Measurements from ENCODE around the gene FAM53A.
"Not testable (repeated sequence)": the region's sequence is repeated elsewhere in the genome, so short reads cannot be mapped to it uniquely, and the experiment has no call there.

FAM53A gene

DNA sequence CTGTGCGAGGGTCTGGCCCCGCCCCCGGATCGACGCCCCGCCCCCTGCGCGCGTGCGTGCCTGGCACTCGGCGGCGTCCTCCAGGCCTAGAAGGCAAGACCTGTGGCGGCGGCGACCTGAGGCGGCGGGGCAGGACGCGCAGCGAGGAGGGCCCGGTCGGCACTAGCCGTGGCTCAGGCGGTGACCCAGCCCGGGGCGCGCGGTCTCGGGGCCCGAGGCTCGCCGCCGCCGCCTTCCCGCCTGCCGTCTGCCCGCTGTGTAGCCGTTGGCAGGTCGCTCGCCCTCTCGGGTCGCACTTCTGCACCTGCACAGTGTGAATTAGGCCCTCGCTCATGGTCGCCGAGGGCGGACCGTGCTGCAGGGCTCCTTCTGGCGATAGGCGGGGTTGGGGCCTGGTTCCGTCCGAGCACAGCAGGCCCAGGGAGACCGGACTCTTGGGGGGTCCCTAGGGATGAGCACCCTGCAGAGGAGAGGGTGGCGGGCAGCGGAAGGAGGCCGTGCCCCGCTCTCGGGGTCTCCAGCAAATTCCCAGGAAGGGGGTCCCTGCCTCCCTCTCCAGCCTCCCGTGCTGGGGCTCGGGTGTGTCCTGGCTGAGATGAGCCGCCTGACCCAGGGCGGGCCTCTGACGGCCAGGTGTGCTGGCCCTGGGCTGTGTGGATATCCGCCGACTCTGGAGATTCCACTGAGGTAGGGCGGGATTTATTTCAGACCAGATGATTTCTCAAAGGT lies 557 bp upstream of the FAM53A start:
- DNase-seq = no peak

DNA sequence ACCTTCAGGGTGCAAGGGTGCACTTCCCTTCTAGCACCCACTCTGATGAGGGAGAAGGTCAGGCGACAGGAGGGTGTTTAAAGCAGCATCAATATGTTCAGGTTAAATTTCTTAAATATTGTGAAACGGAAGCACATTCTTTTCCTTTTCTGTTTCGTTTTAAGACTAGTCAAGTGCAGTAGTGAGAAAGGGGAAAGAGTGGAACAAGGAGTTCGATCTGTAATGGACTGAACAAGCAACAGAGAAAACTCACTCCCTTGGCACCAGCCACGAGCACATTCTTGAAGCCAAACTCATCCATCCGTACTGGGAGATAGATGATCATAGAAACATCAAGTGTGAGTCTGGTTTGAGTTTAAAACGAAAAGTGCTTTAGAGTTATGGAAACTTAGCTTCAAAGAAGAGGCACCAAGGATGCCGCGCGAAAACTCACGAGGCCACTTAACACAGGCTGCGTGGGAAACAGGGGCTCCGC lies 815 bp downstream of the FAM53A start:
- no peak for DNase-seq

GRCh38 chr4:1682860-1683259 lies 1.3 kb downstream of the FAM53A start:
- no peak for DNase-seq

- DNase-seq = no peak
Measured at GRCh38 chr4:1678244-1678643, 5.9 kb downstream of the FAM53A start.

- no peak for DNase-seq
Measured at GRCh38 chr4:1676605-1677525, 7.2 kb downstream of the FAM53A start.

DNA sequence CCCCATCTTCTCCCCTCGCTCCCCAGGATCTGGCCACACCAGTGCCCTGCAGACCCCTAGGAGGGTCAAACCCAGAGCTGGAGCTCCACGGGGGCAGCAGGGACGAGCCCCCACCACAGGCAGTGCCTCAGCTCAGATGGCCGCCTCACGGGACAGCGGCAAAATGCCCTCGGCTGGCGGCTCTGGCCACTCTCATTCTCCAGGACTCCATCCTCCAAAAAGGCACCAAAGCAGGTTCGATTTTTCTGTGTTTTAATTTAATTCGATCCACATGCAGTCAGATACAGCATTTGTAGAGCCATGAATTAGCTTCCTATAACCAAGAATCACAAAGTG lies 8.3 kb downstream of the FAM53A start:
- DNase-seq = no peak

- DNase-seq = no peak
Measured at GRCh38 chr4:1675136-1675801, 8.8 kb downstream of the FAM53A start.

GRCh38 chr4:1674682-1675081 lies 9.4 kb downstream of the FAM53A start:
- peak in 1 of 2 donors; percentile 21 for DNase-seq

DNA sequence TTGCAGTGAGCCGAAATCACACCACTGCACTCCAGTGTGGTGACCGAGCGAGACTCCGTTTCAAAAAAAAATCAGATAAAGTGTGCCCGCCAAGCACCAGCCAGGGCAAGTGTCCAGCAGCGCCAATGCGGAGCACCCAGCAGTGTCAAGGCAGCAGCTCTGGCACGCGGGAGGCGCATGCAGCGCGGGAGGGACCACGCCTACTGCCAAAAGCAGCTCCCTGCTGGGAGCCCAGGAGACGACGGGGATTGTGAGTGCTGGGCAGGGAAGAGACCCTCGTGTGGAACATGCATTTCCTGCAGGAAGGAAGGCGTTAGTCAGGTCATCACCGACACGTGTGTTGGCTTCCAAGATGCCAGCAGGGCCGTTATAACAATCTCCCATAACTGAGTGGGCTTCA lies 10.4 kb downstream of the FAM53A start:
- DNase-seq = no peak

GRCh38 chr4:1671011-1671410 lies 13.1 kb downstream of the FAM53A start:
- DNase-seq = not testable (repeated sequence)

DNA sequence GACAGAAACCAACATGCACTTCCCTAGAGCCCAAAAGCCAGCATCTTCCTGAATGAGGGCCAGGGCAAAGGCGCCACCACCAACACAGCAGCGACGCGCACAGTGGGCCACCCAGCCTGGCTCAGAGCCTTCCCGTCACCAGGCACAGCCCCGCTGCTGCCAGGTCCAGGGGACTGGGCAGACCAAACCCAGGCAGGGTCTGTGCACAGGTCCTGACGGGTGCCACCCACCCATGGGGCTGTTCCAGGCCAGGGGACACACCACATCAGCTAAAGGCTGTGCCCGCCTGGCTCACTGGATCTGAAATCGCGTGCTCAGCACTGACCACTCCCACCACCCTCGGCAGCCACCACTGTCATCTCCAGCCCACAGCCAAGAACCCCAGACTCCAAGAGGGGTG lies 13.8 kb downstream of the FAM53A start:
- DNase-seq = no peak

DNA sequence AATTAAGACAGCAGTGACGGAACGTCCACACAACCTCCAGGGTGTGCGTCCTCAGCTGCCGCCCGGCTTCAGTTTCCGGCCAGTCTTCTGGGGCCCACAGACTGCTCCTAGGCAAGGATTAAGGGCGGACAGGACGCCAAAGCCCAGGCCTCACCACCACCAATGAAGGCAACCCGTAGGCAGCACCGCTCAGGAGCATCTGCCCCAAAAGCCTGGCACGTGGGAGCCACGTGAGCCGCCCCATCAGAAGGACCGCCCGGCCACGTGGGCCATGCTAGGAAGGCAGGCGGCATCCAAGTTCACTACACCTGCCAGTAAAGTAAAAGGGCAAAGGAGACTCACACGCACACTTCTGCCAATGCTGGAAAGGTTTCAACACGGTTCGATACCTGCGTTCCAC lies 14.3 kb downstream of the FAM53A start:
- DNase-seq = no peak

DNA sequence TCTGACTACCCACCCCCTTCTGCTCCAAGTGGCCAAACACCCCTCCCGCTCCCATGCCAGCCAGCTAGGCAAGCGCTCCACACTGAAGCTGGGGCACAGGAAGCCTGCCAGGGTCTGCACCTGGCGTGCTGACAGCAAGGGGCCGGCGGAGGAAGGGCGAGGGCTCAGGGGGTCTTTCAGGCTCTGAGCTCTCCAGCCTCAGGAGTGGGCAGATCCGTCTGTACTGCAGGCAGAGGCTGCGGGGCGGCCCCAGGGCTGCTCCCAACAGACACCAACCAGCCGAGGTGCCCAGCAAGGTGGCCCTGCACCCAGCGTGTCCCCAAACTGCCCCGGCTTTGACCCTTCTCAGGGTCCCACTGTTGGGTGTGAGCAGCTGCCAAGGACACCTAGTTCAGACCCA lies 14.8 kb downstream of the FAM53A start:
- no peak for DNase-seq

DNA sequence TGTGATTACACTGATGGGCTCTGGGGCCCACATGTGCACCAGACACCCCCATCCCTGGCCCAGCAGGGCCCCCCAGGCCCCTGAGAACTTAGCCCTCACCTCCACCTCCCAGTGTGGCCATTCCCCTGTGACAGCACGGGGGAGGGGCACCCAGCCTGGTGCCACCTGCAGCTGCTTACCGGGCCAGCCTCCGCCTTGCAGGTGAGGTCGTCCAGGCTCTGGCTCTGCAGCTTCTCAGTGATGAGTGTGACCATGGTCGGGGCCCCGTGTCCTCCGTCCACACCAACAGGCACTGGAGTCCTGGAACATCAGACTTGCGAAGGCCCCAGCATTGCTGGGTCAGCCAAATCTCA lies 15.6 kb downstream of the FAM53A start:
- no peak for DNase-seq

DNA sequence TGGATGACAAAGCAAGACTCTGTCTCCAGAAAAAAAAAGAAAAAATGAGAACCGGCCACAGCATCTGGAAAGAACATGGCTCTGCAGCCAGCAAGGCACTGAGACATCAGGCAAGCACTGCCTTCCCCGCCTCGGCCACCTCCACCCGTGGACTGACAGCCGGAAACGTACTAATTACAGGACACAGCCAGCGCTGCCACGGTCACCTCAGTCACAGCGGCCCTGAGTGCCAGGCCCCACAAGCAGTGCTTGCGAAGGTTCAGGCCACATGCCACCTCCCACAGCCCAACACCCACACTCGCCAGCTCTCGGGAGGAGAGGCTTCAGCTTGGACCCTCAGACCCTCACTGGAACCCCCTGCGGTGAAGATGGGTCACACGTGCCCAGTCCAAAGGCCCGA lies 16.8 kb downstream of the FAM53A start:
- DNase-seq = no peak

- DNase-seq = no peak
Measured at GRCh38 chr4:1666391-1666790, 17.7 kb downstream of the FAM53A start.

DNA sequence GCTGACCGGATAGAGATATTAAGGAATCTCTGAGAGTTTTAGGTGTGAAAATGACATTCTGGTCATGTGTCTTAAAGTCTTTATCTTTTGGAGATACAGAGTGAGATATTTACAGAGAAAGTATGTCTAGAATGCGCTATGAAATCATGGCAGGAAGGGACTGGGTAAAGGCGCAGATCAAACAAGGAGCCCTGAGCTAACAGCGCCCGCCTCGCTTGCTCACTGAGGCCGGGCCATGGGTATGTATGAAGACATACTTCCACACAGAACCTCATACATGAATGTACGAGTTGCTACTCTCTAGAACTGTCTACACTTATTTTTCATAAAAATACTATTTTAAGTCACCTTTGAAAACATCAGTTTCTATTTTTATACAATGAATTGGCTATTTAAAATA lies 20.0 kb downstream of the FAM53A start:
- DNase-seq = no peak

- DNase-seq = no peak
Measured at GRCh38 chr4:1663549-1663948, 20.6 kb downstream of the FAM53A start.

DNA sequence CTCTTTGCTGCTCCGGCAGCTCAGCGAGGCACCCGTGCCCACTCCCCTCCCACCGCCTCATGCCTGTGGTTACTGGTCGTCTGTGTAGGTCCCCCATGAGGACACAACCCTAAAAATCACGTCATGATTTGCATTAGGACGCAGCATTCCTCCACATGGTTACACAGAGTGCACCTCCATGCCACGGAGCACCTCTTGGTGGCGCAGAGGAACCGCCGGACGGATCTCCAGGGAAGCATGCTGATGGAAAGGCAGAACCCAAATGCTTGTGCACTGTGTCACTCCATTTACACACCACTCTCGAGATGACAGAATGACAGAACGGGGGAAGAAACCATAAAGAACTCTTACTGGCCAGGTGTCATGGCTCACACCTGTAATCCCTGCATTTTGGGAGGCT lies 22.4 kb downstream of the FAM53A start:
- no peak for DNase-seq

DNA sequence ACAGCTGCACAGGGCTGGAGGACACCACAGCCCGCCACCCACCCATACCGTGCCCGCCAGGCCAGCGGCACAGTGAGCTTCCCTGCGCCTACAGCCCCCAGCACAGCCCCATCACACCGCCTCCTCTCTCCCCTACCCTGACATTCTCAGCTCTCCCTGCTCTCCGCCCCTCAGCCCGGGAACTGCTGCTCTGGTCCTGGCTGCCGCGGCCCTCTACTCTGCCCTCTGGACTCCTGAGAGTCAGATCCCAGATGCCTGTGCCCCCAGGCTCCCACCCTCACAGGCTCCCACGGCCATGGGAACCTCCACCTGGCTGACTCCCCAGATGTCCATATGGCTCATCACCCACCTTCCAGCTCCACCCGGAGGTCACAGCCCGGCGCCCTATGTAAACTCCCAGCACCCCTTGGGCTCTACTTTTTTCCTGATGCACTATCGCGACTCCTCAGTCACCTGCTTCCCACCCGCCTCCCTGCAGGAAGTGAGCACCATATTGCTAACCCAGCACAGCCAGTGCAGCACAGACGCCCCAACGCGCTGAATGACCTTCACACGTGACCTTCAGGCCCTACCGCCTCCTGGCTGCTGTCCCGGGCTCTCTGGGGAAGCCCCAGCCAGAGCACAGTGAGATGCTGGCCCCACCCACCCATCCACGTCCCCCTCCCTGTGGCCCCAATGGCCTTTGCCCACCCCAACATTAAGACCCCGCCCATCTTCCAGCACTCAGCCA lies 23.0 kb downstream of the FAM53A start:
- DNase-seq = no peak

DNA sequence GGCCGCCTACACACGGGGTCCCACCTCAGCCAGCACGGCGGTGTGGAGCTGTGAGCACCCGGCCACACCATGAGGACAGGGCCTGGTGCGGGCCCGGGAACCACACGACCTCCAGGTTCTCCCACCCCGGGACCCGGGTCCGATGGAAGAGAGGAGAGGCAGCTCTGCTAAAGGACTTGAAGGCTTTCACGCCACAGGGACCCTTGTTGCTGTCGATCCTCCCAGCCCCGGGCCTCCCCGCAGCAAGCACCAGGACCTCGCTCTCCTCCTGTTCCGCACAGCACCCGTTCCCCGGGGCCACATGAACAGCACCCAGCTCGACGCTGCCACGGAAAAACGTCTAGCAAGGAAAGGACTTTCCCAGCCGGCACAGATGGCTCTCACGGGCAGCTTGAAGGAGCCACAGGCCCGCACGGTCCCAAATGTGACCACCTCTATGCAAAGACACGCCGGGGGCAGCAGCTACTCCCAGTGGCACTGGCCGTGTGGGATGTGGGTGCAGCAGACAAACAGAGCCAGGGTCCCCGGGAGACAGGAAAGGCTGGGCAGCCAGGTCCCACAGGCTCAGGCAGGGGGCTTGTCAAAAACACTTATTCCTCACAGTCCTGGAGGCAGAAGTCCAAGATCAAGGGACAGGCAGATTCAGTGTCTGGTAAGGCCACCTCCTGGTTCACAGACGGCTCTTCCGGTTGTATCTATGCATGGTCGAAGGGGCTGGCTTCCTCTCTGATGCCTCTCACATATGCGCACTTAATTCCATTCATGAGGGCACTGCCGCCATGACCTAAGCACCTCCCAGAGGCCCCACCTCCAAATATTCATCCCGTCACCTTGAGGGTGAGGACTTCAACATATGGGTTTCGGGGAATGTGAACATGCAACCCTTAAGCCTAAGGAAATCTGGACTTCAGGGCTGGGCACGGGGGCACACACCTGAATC lies 24.7 kb downstream of the FAM53A start:
- no peak for DNase-seq

DNA sequence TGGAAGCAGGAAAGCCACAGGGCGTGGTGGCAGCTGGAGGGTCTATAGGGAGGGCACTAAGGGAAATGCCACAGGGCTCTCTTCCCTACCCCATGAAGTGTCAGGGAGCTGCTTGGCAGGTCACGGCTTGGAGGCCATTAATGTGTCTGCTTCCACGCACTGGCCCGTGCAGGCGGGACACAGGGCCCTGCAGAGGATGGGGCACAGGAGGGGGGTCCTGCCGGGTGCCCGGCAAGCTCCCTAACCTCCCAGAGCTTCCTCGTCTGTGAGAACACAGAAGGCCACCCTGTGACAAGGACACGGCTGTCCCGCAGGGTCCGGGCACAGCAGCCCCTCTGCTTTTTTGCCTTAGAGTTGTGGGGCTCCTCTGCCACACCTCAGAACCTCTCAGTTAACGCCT lies 25.5 kb downstream of the FAM53A start:
- no peak for DNase-seq
